IPS-NIHi7 (cell line): ENCODE measurements around the gene CORO1A.
"Not testable (repeated sequence)": the region's sequence is repeated elsewhere in the genome, so short reads cannot be mapped to it uniquely, and the experiment has no call there.

Source experiments
- DNase-seq: peaks from one replicate; pipeline ENCODE4 v3.0.0; 2012; ENCODE audit warnings: mixed read lengths; ENCODE audit errors: extremely low spot score

Gene CORO1A

DNA sequence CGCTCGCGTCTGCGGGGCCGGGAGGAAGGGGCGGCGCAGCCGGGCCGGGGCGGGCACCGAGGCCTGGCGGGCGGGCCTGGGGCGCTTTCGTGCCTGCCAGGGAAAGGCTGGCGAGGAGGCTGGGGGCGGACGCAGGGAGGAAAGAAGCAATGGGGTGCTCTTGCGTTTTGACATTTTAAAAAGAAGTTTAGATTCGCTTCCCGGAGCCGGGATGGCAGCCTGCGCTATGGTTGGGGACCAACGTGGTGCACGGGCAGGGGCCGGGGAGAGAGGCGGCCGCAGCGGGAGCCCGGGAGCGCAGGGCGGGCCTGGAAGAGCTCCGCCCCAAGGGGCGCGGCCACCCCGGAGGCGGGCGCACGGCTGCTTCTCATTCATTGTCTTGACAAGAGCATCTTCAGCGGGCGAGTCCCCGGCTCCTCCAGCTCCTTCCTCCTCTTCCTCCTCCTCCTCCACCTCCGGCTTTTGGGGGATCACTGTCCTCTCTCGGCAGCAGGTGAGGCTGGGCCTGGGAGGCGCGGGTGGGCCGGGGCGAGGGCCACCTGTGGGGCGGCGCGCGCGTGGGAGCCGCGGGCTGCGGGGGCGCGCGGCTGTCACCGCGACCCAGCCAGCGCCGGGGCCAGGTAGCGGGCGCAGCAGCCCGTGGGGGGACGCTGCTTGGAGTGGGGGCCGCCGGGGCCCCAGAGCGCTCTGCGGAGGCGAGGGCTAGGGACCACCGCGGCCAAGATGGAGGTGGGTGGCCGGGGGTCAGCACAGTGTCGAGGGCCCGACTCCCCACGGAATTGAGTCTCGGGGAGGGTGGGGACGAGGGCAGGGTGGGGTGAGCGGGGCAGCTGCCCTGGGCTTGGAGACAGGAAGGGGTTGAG, at the start of gene CORO1A:
Gene CORO1A (plus strand): TSS at position 370 of the 863 bp plus-strand sequence. CDS start 1,608 bp downstream, outside the sequence.
- DNase-seq = peak; percentile 81

DNA sequence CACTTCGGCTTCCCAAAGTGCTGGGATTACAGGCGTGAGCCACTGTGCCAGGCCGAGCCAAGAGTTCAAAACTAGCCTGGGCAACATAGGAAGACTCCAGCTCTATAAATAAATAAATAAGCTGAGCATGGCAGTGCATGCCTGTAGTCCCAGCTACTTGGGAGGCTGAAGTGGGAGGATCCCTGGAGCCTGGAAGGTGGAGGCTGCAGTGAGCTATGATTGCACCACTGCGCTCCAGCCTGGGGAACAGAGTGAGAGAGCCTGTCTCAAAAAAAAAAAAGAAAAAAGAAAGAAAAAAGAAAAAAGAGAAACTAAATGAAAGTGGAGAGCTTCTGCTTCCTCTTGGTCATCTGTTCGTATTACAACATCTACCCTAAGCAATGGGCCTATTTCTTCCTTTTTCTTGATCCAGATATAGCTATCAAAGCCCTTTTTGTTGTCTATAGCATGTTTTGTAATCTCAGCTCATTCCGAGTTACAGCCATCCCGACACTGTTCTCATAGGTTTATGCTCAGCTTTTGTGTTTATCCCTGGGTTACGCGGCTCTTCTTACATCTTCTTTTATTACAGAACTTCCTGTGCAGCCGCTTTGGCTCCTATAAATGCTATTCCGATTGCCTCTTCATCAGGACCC, 46.3 kb upstream of the CORO1A start:
- DNase-seq = no peak

DNA sequence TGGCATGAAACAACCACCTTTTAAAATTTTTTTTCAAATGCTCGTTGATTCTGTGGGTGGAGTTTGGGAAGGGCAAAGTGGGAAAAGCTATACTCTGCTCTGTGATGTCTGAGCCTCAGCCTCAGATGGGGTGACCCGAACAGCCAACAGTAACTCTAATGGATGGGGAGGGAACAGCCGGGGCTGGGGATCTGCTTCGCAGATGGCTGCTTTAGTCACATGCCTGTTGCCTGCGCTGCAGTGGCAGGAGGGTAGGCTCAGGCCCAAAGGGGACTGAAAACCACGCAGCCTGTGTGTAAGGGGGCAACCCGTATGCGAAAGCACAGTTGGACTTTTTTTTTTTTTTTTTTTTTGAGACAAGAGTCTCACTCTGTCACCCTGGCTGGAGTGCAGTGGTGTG, 45.5 kb upstream of the CORO1A start:
- DNase-seq = no peak

DNA sequence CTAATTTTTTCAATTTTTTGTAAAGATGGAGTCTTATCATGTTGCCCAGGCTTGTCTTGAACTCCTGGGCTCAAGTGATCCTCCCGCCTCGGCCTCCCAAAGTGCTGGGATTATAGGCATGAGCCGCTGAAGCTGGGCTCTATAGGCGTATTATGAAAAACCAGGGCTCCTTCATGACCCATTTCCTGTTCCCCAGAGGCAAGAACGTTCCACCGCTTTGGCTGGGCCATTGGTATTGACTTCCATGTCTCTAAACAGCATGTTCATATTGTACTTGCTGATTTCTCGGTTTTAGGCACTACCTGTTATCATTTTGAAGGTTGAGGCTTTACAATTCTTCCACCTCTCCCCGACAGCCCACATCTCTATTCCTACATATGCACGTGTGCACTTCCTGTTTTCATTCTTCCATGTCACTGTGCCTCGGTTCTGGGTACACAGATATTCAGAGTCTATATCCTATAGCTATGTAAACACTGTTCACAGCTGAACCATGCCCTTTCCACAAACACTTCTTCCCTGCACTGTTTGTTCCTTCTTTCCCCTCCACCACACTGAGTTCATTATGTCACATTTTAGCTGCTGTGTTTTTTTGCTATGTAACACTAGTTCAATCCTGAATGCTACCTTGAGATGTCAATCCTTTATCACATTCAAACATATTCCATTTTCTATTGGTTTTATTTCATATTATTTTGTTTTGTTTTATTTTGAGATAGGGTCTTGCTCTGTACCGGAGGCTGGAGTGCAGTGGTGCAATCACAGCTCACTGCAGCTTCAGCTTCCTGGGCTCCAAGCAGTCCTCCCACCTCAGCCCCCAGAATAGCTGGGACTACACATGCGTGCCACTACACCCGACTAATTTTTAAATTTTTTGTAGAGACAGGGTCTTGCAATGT, 43.6 kb upstream of the CORO1A start:
- no peak for DNase-seq

DNA sequence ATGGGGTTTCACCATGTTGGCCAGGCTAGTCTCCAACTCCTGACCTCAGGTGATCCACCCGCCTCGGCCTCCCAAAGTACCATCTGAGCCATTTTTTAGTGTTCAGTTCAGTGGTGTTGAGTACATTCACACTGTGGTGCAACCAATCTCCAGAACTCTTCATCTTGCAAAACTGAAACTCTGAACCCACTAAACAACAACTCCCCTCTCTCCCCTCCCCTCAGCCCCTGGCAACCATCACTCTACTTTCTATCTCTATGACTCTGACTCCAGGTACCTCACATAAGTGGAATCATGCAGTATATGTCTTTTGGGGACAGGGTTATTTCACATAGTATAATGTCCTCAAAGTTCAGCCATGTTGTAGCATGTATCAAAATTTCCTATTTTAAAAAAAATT, 41.7 kb upstream of the CORO1A start:
- DNase-seq = no peak

DNA sequence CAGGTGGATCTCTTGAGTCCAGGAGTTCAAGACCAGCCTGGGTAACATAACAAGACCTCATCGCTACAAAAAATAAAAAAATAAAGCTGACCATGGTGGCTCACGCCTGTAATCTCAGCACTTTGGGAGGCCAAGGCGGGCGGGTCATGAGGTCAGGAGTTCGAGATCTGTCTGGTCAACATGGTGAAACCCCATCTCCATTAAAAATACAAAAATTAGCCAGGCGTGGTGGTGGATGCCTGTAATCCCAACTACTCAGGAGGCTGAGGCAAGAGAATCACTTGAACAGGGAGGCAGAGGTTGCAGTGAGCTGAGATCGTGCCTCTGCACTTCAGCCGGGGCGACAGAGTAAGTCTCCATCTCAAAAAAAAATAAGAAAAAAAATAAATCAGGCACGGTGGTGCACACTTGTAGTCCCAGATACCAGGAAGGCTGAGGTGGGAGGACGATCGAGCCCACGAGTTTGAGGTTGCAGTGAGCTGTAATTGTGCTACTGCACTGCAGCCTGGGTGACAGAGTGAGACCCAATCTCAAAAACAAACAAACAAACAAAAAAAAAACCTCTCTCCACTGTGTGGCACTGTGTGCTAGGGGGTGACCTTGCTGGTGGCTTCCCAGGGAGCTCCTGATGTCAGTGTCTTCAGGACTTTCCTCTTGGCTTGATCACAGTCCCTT, 40.6 kb upstream of the CORO1A start:
- peak; percentile 62 for DNase-seq

DNA sequence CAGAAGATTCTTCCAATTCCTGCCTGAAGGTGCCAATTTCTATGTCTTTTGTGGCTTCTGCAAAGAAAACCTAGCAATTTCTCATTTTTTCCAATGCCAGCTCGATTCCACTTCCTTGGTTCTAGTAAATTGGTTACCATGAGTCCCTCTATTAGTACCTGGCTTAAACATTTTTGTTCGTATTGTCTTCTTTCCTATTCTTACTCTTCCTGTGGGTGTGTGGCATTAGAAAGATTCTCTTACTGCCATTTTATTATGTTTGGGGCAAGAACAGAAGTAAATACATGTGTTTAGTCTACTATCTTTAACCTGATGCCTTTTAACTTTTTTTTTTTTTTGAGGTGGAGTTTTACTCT, 40.1 kb upstream of the CORO1A start:
- no peak for DNase-seq

DNA sequence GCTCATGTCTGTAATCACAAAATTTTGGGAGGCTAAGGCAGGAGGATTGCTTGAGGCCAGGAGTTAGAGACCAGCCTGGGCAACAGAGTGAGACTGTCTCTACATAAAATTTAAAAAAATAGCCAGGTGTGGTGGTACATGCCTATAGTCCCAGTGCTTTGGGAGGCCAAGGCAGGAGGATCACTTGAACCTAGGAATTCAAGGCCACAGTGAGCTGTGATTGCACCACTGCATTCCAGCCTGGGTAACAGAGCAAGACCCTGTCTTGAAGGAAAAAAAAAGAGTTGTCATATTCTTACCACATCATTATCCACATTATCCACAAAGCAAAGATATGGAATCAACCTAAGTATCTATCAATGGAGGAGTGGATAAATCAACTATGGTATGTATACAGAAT, 39.4 kb upstream of the CORO1A start:
- no peak for DNase-seq

DNA sequence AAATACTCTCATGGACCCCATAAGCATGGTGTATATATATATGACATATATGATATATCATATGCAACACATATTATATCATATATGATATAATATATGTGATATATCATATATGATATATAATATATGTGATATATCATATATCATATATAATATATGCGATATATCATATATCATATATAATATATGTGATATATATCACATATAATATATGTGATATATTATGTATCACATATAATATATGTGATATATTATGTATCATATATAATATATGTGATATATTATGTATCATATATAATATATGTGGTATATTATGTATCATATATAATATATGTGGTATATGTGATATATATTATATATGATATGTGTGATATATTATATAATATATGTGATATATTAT, 38.5 kb upstream of the CORO1A start:
- no peak for DNase-seq

DNA sequence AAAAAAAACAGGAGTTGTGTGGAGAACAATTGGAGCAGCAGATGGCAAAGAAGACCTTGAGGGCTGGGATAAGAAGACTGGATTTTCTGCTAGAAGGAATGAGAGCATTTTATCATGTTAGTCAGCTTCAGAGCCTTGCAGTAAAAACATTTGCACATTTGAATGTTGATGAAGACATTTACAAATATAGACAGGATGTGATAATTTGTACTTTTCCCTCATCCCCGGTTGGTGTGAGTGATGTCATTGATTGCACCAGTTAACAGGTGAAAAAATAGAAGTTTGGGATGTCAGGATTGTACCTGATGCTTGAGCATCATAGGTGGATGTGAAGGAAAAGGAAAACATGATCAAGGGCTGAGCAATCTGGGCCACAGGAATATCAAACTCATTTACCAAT, 37.7 kb upstream of the CORO1A start:
- DNase-seq = no peak

DNA sequence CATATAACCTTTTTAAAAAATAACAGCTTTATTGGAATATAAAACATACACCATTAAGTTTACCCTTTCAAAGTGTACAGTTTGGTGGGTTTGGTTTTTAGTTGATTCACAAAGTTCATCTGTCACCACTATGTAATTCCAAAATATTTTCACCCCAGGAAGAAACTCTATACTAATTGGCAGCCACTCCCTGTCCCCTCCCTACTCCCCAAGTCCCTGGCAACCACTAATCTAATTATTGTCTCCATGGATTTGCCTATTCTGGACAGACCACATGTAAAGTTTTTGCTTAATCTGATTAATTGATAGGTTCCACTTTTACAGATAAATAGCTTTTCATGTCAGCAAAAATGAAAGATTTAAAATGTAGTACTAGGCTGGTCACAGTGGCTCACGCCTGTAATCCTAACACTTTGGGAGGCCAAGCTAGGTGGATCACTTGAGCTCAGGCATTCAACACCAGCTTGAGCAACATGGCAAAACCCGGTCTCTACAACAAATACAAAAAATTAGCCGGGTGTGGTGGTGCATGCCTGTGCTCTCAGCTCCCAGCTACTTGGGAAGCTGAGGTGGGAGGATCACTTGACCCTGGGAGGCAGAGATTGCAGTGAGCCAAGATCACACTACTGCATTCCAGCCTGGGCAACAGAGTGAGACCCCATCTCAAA, 35.4 kb upstream of the CORO1A start:
- no peak for DNase-seq

DNA sequence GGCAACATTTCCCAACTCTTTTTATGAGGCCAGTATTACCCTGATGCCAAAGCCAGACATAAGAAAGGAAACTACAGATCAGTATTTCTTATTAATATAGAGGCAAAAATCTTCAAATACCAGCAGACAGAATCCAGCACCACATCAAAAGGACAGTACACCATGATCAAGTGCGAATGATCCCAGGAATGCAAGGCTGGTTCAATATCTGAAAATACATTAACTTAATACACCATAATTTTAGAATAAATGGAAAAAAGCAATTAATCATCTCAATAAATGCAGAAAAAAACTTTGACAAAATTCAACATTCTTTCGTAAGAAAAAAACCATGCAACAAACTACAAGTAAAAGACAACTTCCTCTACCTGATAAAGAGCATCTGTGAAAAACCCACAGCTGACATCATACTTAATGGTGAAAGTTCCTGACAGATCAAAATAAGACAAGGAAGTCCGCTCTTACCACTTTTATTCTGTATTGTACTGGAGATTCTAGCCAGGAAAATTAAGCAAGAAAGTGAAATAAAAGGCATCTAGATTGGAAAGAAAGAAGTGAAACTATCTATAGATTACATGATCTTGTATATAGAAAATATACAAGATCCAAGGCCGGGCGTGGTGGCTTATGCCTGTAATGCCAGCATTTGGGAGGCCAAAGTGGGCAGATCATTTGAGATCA, 34.0 kb upstream of the CORO1A start:
- no peak for DNase-seq

DNA sequence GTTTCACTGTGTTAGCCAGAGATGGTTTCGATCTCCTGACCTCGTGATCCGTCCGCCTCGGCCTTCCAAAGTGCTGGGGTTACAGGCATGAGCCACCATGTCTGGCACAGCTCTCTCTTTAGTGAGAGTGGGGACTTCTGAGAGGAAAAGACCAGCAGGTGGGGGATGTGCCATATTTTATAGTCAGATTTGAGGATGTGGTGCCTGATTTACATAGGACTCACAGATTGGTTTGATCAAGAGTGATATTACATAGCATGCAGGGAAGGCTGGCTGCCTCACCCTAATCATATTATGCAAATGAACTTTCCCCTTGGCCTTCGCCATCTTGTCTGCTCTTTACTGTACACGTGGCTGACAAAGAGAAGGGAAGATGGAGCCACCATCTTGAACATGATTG, 32.3 kb upstream of the CORO1A start:
- no peak for DNase-seq

DNA sequence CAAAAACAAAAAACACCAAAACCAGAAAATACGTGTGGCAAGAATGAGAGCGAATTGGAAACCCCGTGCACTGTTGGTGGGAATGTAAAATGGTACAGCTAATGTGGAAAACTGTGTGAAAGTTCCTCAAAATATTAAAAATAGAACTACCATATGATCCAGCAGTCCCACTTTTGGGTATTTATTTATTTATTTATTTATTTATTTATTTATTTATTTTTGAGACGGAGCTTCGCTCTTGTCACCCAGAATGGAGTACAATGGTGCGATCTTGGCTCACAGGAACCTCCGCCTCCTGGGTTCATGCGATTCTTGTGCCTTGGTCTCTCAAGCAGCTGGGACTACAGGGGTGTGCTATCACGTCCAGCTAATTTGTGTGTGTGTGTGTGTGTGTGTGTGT, 30.9 kb upstream of the CORO1A start:
- no peak for DNase-seq

DNA sequence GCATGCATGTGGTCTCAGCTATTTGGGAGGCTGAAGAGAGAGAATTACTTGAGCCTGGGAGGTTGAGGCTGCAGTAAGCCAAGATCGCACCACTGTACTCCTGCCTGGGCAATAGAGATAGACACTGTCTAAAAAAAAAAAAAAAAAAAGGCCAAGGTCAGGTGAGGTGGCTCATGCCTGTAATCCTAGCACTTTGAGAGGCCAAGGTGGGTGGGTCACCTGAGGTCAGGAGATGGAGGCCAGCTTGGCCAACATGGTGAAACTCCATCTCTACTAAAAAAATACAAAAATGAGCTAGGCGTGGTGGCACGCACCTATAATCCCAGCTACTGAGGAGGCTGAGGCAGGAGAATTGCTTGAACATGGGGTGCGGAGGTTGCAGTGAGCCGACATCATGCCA, 28.2 kb upstream of the CORO1A start:
- no peak for DNase-seq

DNA sequence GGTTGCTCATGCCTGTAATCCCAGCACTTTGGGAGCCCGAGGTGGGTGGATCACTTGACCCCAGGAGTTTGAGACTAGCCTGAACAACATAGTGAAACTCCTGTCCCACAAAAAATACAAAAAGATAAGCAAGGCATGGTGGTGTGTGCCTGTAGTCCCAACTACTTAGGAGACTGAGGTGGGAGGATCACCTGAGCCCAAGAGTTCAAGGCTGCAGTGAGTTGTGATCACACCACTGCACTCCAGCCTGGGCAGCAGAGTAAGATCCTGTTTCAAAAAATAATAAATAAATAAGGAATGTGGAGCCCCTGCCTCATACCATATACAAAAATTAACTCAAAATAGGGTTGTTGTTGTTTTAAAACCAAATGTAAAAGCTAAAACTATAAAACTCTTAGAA, 26.2 kb upstream of the CORO1A start:
- no peak for DNase-seq

DNA sequence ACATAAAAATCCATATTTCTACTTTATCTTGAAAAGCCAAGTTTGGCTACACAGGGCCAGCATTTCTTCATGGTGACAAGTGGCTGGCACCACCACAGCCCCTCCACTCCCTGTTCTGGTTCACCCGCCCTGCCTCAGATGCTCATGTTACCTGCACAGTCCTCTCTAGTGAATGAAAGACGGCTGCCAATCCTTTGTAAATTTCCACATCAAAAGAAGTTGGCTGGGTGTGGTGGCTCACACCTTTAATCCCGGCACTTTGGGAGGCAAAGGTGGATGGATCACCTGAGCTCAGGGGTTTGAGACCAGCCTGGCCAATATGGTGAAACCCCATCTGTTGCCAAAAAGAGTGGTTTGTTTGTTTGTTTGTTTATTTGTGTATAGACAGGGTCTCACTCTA, 19.9 kb upstream of the CORO1A start:
- DNase-seq = no peak

DNA sequence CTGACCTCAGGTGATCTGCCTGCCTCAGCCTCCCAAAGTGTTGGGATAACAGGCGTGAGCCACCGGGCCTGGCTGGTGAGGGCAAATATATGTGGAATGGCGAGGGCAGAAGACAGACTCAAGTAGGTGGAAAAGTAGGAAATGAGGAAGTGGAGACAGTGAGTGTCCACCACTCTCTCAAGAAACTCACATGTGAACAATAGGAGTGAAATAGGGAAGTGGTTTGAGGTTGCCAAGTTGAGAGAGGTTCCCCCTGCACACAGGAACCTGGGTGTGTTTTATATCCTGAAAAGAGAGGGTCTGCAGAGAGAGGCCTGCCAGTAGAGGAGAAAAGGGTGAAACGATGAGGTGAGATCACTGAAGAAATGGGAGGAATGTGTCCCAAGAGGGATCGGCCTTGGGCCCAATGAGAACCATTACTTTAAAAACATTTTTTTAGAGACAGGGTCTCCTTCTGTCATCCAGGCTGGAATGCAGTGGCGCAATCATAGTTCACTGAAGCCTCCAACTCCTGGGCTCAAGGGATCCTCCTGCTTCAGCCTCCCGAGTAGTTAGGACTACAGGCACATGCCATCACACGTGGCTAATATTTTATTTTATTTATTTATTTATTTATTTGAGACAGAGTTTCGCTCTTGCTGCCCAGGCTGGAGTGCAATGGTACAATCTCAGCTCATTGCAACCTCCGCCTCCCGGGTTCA, 17.1 kb upstream of the CORO1A start:
- DNase-seq = no peak

DNA sequence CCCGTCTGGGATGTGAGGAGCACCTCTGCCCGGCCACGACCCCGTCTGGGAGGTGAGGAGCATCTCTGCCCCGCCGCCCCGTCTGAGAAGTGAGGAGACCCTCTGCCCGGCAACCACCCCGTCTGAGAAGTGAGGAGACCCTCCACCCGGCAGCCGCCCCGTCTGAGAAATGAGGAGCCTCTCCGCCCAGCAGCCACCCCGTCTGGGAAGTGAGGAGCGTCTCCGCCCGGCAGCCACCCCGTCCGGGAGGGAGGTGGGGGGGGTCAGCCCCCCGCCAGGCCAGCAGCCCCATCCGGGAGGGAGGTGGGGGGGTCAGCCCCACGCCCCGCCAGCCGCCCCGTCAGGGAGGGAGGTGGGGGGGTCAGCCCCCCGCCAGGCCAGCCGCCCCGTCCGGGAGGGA, 14.7 kb upstream of the CORO1A start:
- DNase-seq = not testable (repeated sequence)

DNA sequence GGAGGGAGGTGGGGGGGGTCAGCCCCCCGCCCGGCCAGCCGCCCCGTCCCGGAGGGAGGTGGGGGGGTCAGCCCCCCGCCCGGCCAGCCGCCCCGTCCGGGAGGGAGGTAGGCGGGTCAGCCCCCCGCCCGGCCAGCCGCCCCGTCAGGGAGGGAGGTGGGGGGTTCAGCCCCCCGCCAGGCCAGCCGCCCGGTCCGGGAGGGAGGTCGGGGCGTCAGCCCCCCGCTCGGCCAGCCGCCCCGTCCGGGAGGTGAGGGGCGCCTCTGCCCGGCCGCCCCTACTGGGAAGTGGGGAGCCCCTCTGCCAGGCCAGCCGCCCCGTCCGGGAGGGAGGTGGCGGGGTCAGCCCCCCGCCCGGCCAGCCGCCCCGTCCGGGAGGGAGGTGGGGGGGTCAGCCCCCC, 14.0 kb upstream of the CORO1A start:
- DNase-seq = not testable (repeated sequence)
